Limb (tissue), 2 donors: Measurements from ENCODE around the gene STRIP2.
"Not testable (repeated sequence)": the region's sequence is repeated elsewhere in the genome, so short reads cannot be mapped to it uniquely, and the experiment has no call there.

Source experiments
- DNase-seq, 2 donors: peaks; one replicate each; pipeline ENCODE4 v3.0.0-alpha.2; 2016; ENCODE audit errors: extremely low spot score in 2 of 2

The STRIP2 gene

DNA sequence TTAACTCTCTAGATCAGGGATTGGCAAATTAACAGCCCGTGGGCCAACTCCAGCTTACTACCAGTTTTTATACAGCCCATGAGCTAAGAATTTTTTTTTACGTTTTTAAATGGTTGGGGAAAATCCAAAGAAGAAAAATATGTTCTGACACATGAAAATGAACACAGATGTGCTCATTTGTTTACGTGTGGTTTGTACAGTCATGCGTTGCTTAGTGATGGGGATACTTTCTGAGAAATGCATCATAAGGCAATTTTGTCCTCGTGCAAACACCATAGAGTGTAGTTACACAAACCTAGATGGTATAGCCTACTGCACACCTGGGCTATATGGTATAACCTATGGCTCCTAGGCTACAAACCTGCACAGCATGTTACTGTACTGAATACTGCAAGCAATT is 59.8 kb downstream of the STRIP2 start:
- DNase-seq = no peak

DNA sequence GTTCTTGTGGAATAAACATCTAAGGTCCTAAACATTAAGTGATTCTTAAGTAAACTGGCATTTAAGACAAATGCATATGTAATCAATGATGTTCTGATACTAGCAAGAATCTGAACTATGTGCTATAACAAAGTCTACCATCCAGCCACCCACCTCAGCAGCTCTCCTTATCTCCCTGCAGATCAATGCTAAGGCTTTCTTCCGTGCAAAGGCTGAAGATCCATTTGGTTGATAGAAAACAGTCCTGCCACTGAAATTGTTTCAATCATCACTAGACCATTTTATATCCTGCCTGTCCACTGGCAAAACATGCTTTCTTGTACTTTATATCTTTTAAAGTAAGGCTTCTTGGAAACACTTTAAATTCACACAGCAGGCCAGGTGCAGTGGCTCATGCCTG is 61.8 kb downstream of the STRIP2 start:
- no peak for DNase-seq

DNA sequence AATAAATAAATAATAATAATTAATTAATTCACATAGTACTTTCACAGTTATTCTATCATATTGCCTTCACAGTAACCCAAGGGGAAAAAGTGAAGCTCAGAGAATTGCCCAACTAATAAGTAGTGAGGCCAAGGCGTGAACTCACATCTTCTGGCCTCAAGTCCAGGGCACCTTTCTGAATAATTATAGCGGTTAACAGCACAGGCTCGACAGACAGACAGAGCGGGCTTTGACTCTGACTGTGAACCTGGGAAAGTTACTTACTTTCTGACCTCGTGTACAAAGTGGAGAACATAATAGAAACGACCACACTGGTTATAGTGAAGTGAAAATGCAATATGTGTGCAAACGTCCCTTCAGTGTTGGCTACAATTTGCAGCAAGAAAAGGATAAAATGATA is 62.4 kb downstream of the STRIP2 start:
- DNase-seq = no peak

DNA sequence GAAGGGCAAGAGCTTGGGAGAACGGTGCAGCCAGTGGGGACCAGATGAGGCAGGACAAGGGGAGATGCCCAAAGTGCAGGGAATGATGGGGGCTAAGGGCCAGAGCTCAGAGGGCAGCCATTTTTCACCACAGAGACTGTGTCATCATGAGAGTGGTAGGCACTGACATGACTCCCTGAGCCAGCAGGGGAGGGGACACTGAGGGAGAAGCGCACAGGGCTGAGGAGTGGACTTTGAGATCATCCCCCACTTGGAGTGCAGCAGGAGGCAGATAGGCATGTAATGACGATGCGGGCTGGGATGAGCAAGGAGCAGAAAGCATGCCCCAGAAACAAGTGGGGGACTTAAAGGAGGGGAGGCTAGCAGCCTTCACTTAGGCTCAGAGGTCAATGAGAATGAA is 62.9 kb downstream of the STRIP2 start:
- no peak for DNase-seq

DNA sequence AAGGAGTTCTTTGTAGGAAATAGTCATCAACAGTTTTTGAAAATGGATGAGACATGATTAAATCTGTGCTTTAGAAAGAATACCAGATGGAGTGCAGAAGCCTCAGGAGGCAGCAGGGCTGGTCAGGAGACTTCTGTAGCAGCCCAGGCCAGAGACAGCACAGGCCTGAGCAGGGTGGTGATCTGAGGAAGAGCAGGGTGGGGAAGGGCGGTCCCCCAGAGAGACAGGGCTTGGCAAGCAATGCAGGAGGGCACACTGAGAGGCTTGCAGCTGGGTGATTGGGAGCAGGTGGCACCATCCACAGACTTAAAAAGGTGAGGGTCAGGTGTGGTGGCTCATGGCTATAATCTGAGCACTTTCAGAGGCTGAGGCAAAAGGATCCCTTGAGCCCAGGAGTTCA is 63.8 kb downstream of the STRIP2 start:
- no peak for DNase-seq

DNA sequence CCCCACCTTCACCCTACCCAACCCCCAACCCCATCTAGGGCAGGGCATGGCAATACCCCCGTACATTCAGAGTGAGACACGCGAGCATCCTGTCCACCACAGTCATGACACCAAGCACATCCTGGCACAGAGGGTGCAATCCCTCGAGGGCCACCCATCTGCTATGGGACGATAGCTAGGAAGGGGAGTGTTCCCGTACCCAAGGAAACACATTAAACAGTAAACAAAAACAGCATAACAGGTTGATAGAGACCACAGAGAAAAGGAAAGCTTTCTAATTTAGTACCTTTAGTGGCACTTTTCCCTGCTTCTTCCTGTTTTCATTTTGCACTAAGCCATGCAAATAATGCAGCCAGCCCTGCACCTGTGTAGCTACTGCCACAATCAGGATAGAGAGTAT is 65.8 kb downstream of the STRIP2 start:
- DNase-seq = no peak

DNA sequence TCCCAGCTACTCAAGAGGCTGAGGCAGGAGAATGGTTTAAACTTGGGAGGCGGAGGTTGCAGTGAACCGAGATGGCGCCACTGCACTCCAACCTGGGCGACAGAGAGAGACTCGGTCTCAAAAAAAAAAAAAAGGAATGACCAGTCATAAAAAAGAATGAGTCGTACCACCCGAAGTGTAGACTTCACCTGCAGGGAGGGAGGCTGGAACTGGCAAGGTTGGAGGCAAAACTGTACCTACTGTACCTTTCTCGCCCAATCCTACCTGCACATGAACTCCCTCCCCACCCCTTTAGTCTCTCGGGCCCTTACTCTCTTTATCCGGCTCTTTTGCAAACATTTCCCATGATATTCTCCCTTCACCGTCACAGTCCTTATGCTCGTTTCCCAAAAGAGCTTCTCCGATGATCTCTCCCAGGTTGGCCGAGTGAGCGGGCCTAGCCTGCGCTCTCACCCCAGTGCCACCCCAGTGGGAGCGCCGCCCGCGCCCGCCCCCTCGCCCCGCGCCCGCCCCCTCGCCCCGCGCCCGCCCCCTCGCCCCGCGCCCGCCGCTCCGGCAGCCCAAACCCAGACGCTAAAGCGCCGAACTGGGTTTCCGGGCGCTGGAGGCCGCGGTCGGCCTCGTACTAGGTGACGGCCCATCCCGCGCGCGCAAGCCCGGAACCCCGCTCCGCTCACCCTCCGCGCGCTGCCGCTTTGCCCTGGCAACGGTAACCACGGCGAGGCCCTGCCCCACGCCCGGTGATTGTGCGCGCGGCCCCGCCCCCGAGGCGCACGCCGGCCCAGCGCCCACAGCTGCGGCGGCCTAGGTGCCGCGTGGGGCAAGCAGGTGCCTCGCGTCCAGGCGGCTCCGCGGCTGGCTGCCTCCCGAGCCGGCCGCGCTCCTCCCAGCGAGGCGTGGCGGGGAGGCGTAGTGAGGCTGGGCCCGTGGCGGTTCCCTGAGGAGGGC is 67.8 kb downstream of the STRIP2 start, which contains the start of gene SMKR1:
SMKR1 (plus strand) TSS at position 772 of the 948 bp plus-strand sequence. CDS start 294 bp downstream, outside the sequence.
- DNase-seq = peak; percentile 19 to 86

DNA sequence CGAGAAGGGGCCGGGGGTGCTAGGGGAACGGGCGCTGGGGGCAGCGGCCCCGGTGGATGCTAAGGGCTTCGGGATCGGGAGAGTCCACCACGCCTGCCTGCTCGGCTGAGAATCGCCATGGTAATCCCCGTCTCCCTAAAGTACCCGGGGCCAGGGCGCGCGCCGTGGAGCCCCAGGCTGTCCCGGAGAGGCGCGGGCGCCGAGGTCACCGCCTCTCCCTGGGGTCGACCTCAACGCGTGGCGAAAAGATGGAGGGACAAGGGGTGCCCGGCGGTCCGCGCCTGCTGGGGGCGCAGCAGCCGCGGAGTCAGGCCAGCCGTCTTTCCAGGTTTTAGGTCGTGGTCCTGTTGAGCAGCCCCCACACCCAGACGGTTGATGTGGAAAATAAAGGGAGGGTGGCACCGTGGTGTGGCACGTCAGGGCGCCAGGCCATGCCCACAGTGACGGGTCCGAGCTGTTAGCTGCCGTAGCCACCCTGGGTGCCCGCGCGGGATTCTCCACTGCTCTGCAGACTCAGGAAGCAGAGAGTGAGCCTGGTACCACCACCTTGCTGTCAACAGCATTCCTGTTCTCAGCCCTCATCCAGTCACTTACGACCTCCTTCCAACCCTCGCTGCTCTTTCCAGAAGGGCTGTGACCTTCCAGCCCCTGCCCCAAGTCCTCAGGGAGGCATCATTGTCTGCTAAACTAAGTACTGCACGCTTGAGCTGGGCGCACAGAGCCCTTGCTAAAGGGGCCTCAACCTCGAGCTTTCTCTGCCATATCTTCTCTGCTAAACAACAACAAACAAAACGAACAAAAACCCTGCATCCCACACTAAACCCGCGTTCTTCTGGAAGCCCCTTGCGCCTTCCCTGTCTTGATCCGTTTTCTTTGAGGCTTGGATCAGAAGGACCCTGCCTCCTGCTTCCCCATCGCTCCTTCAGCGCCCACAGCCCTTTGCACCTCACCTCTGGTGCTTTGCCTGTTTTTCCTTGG is 68.8 kb downstream of the STRIP2 start:
- no peak for DNase-seq

DNA sequence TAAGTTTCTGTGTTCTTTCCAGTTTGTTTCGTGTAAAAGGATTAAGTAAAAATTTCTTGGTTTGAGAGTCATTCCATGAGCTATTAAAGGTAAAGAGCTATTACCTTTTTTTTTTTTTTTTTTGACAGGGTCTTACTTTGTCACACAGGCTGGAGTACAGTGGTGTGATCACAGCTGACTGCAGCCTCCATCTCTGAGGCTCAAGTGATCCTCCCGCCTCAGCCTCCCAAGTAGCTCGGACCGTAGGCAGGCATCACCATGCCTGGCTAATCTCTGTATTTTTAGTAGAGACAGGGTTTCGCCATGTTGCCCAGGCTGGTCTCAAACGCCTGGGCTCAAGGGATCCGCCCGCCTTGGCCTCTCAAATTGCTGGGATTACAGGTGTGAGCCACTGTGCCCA is 69.5 kb downstream of the STRIP2 start:
- no peak for DNase-seq

DNA sequence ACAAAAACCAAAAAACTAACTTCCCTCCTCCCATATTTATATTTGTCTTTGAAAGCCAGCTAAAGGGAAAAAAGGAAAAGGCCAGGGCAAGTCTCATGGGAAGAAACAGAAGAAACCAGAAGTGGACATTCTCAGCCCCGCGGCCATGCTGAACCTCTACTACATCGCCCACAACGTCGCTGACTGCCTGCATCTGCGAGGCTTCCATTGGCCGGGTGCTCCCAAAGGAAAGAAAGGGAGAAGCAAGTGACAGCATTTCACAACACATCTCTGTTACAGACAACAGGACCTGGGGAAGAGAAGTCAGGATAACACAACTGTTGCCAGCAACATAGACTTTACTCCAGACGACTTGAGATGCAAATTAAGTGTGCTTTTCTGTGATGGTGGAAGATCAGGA is 78.0 kb downstream of the STRIP2 start:
- no peak for DNase-seq

DNA sequence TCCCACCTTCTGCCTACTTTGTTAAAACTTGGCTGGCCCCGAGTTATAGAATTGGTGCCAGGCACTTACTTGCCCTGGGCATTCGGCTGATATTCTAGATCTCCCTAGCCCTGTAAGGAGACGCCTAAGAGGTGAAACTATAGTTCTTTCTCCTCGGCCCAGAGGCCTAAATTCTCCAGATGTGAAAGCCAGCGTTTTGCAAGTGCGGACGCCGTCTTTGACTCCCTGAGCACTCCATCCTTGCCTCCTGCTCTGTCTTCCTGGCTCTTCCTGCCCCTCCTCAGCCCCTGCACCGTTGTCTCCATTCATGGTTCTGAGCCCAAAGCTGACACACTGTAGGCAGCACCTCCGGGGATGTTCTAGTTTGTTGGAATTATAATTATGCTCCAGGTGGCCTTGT is 79.3 kb downstream of the STRIP2 start:
- no peak for DNase-seq

DNA sequence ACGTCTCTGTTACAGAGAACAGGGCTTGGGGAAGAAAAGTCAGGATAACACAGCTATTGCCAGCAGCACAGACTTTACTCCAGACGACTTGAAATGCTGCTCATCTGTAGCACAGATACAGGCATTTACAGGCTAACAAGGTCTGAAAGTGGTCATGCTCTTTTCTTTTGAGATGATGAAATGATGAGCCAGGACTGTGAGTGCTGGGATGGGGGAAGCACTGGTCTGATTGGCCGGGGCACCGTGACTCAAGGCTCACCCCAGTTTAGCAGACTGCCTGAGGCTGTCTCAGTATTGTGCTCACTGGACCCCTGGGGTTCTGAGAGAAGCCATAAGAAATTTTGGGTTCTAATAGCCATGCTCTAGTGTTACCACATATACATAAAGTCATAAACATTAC is 80.5 kb downstream of the STRIP2 start:
- DNase-seq = no peak

DNA sequence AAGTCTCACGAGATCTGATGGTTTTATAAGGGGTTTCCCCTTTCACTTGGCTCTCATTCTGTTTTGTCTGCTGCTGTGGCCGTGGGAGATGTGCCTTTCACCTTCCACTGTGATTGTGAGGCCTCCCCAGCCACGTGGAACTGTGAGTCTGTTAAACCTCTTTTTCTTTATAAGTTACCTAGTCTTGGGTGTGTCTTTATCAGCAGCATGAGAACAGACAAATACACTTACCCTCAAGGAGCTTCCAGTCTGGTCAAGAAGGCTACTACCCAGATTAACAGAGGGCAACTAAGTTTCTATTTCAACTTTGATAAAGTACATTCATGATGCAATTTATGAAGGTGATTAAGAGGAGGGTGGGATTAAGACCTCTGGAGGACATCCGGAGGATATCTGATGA is 81.1 kb downstream of the STRIP2 start:
- no peak for DNase-seq

DNA sequence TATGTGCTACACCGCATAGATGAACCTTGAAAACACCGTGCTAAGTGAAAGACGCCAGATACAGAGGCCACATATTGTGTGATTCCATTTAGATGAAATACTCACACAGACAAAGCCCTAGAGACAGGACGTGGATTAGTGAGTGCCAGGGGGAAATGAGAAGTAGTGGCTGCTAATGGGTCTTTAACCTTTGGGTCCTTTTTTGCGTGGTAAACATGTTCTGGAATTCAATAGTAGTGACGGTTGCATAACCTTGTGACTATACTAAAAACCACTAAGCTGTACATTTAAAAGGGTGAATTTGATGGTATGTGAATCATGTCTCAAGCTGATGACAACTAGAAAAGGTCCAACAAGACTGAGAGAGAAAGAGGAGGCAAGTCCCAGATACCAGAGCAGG is 83.7 kb downstream of the STRIP2 start:
- no peak for DNase-seq

DNA sequence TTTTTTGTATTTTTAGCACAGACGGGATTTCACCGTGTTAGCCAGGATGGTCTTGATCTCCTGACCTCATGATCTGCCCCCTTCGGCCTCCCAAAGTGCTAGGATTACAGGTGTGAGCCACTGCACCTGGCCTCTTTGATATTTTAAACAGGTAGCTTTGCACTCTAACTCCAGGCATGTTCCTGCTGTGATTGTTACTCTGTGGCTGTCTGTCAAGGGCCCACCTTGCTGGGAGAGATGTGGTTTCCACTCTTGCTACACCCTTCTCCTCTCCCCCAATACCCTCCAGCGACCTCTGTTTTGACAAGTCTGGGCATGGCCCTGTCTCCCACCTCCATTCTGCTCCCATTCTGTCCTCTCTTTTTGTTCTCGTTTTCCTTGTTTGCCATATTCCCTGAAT is 85.2 kb downstream of the STRIP2 start:
- no peak for DNase-seq

DNA sequence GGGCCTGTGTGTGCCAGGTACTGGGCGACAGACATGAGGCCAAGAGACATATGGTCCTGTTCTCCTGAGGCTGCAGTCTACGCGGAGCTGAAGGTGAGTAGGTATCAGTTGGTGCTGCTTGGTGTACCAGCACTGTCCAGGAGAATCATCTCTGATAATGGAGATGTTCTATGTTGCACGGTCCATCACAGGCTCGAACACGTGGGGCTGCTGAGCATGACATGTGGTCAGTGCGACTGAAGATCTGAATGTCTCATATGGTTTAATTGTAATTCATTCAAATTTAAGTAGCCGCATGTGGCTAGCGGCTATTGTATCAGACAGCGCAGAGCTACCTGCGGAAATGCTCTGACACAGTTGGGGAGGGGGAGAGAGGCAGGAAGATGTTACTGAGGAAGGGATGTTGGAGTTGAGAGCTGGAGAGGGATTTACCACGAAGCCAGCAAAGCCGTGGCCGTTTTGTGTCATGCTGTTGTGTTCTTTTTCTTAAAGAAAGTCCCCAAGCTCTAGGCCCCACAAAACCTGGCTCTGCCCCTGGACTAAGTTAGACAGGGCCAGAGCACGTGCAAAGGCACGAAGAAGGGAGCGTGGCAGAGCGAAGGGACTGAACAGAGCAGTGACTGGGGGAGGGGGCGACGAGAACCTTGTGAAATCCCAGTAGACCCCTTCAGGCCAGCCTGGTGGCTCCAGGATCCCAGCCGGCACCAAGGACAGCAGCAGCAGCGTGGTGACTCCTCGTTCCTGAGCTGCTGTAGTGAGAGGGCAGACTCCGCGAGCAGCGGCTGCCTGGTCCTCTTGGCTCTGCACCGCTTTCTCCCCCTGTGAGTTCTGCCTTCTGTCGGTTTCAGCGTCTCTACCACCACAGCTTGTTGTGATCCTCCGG is 88.1 kb downstream of the STRIP2 start:
- no peak for DNase-seq

DNA sequence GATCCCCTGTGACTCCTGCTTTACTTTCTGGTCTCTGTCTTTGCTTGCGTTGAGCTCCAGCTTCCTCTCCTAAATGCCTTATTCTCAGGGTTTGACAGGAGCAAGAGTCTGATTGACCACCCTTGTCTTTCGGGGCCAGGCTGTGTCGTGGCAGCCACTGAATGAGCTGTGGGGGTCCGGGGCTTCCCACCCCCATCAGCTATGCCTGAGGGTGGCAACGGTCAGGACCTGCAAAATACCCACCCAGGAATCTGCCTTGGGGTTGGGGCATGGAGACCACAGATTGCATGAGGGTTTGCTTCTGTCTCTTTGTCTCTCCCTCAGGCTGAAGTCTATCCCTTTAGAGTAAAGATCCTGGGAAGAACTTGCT is 88.7 kb downstream of the STRIP2 start:
- no peak for DNase-seq

DNA sequence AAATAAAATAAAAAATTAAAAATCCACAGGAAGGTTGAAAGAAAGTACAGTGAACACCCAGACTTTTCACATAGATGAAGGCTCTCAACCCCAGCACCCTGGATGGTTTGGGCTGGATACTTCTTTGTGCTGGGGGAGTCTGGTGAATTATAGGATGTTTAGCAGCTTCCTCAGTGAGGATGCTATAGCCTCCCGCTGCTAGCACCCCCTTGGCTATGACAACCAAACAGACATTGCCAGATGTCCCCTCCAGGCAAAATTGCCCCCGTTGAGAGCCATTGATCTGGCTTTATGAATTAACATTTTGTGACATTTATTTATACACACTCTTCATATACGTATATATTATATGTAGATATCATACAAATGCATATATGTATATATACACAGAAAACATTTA is 89.7 kb downstream of the STRIP2 start:
- DNase-seq = no peak

DNA sequence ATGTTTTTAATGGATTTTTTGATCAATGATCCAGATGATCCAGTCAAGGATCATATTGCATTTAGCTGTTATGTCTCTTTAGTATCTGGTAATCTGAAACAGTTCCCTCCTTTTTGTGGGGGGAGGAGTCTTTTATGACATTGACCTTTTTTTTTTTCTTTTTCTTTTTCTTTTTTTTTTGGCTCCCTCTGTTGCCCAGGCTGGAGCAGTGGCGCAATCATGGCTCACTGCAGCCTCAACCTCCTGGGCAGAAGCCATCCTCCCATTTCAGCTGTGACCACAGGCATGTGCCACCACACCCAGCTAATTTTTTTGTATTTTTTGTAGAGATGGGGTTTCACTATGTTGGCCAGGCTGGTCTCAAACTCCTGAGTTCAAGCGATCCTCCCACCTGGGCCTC is 90.2 kb downstream of the STRIP2 start:
- not testable (repeated sequence) for DNase-seq

DNA sequence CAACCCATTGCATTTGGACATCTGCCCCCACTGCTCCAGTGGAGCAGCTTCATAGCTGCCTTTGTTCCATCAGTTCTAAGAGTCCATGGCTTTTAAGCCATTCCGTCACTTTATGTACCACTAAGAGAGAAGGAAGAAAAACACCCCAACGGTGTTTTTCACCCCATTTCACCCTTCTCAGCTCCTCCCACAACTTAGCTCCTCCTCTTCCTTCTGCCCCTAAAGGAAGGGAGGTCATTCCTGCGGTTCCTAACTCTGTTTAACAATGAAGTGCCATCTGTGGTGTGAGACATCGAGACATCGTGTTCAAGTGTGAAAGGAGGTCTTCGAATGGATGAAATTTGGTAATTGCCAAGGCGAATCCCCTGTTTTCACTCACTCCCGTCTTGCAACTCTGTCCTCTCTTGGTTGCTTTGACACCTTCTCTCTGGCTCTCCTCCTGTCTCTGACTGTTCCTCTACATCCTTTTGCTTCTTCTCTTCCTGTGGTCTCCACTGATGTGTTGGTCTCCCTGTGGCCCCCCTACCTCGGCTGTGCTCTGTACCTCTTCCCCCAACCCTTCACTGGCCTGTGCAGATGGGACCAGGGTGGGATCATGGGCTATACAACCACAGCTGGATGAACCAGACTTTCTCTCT is 91.1 kb downstream of the STRIP2 start:
- no peak for DNase-seq

DNA sequence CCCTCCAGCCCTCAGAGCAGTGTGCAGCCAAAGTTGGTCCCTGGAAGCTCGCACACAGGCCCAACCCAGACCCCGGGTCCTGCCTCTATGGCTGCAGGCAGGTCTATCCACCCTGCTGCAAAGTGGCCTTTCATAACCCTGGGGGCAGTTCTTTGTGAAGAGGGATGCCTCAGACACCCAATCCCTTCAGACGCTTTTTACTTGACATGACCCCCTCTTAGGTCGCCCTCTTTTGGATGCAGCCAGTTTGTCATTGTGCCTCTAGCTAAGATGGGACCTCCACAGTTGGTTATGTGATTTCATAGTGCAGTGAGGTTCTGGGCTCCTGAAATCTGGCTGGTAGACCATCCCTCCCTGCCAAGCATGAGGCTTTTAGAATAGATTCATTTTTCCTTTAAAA is 95.4 kb downstream of the STRIP2 start:
- no peak for DNase-seq
